Neuron (in vitro differentiated cells): ENCODE results near the gene SLC22A4.

ENCODE experiments used
- H2AFZ ChIP-seq: one replicate; pipeline ENCODE4 v1.6.1; 2013; ENCODE audit warnings: low read depth, mild to moderate bottlenecking, inconsistent platforms, low read length, moderate library complexity
- H3K27me3 ChIP-seq: one replicate; pipeline ENCODE4 v1.6.1; 2013; ENCODE audit warnings: low read length; ENCODE audit not compliant: insufficient read depth
- H3K36me3 ChIP-seq: one replicate; pipeline ENCODE4 v1.6.1; 2013; ENCODE audit warnings: low read length; ENCODE audit not compliant: insufficient read depth
- H3K4me1 ChIP-seq: one replicate; pipeline ENCODE4 v1.6.1; 2013; ENCODE audit warnings: low read length; ENCODE audit not compliant: insufficient read depth
- H3K4me3 ChIP-seq: 2 replicates; pipeline ENCODE4 v1.5.1; 2013; ENCODE audit warnings: mild to moderate bottlenecking, low read length, moderate library complexity
- H3K9me3 ChIP-seq: one replicate; pipeline ENCODE4 v1.6.1; 2013; ENCODE audit warnings: low read length

Gene SLC22A4

DNA sequence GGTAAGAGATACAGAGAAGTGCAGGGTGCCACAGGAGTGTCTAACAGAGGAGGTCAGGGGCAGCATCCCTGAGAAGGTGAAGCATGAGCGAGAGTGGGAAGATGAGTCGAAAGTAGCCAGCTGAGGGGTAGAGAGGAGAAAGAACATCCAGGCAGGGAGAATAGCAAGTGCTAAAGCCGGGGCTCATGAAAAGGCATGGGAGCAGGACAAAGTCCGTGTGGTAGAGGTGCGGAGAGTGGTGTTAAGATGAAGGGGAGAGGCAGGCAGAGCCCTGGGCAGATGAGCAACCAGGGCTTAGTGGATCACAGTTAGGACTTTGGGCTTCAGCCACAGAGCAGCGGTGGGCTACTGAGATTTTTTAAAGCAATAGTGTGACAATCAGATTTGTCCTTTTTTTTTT lies 85.9 kb downstream of the SLC22A4 start:
- Histone ChIP-seq H3K9me3 (no peaks in the 10 kb centered on the region), H3K4me3 (no peak overlapping the region), H3K36me3 (no peaks in the 10 kb centered on the region), H2AFZ (no peak overlapping the region), H3K27me3 (peaks cover 6% of the 10 kb centered on the region), H3K4me1 (no peaks in the 10 kb centered on the region)

DNA sequence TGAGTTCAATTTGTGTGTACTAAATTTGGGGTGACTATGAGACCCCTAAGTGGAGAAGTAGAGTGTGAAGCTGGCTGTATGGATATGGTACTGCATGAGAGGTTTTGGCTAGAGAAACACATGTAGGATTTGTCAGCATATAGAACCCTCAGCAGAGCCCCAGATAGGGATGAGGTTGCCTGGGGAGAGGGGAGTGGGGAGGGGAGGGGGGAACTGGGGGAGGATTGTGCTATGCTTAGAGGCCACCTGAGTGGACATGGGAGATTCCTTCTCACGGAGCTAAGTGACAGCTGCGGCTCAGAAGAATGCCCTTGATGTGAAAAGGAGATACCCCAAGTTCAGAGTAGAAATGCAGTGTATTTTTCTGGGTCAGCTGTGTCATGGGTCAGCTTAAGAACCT lies 86.5 kb downstream of the SLC22A4 start:
- Histone ChIP-seq H3K27me3 (peaks cover 6% of the 10 kb centered on the region), H3K4me3 (no peak overlapping the region), H3K4me1 (no peaks in the 10 kb centered on the region), H3K36me3 (no peaks in the 10 kb centered on the region), H3K9me3 (no peaks in the 10 kb centered on the region), H2AFZ (no peak overlapping the region)

DNA sequence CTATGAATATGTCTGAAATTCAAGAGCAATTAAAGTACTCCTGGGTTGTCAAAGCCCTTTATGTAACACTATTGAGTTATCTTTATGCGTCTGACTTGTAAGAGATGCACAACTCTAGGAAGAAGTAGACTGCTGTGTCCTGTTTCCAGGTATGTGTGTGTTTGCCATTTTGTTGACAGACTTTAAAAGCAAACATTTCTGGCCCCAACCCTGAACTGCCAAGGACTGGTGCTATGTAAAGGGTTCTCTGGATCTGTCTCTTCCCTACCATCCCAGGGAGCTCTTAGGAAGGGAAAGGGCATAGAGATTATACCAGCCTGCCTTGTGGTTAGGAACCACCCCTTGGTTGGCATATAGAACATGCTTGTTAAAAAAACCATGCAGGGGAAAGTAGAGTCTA lies 87.4 kb downstream of the SLC22A4 start:
- Histone ChIP-seq H3K4me3 (no peak overlapping the region), H2AFZ (no peak overlapping the region), H3K4me1 (no peaks in the 10 kb centered on the region), H3K36me3 (no peaks in the 10 kb centered on the region), H3K9me3 (no peaks in the 10 kb centered on the region), H3K27me3 (peaks cover 6% of the 10 kb centered on the region)

DNA sequence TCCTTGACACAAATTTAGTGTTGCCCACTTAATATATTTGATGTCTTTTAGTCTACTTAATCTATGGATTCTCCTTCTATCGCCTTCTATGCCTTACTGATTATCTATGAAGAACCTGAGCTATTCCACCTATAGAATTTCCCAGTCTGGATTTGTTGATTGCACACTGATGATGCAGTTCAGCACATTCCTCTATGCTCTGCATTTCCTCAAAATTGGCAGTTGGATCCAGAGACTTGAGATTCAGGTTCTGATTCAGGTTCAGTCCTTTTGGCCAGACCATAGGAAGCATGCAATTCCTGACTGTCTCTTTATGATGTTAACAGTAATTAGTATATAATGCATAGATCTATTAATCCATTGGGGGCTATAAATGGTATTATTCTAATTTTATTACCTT lies 89.1 kb downstream of the SLC22A4 start:
- Histone ChIP-seq H3K36me3 (no peaks in the 10 kb centered on the region), H3K4me1 (no peaks in the 10 kb centered on the region), H2AFZ (no peak overlapping the region), H3K9me3 (no peaks in the 10 kb centered on the region), H3K4me3 (no peak overlapping the region), H3K27me3 (peaks cover 1% of the 10 kb centered on the region)

DNA sequence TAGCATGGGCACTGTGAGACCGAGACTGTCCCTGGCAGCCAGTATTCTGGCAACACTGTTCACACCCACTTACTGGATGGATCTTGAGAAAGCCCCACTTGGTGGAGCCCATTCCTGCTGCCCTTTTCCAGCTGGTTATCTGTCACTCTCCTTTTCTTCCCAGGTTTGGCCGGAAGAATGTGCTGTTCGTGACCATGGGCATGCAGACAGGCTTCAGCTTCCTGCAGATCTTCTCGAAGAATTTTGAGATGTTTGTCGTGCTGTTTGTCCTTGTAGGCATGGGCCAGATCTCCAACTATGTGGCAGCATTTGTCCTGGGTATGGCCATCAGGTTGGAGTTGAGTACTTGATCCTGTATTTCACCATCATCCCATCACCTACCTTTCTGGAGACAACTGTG lies 89.8 kb downstream of the SLC22A4 start:
- Histone ChIP-seq H3K4me3 (no peak overlapping the region), H3K9me3 (no peaks in the 10 kb centered on the region), H3K4me1 (no peaks in the 10 kb centered on the region), H3K27me3 (no peaks in the 10 kb centered on the region), H3K36me3 (no peaks in the 10 kb centered on the region), H2AFZ (no peak overlapping the region)

DNA sequence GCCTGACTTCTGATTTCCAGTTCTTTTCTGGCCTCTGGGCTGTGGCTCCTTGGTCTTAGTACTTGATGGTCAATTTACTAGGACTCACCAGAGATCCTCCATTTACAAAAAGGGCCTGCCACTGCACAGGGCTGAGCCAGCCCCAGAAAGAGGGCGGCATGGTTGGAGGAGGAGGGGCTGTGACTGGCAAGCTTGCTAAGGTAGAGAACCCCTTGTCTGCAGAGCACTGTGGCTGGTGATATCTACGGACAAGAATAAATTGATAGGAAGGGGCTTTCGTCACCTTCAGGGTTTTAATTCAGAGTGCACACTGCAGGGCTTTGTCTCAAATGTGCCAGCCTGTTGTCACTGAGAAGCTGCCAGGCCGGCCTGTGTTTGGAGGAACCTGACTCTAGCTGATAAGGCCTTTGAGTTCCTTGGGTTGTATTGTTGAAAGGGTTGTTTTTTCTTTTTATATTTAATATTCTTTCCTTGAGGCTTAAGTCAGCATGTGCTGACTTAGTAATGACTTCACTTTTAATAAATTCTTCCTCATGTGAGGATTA lies 90.4 kb downstream of the SLC22A4 start:
- Histone ChIP-seq H3K4me1 (no peaks in the 10 kb centered on the region), H2AFZ (no peak overlapping the region), H3K9me3 (no peaks in the 10 kb centered on the region), H3K27me3 (no peaks in the 10 kb centered on the region), H3K4me3 (no peak overlapping the region), H3K36me3 (no peaks in the 10 kb centered on the region)

DNA sequence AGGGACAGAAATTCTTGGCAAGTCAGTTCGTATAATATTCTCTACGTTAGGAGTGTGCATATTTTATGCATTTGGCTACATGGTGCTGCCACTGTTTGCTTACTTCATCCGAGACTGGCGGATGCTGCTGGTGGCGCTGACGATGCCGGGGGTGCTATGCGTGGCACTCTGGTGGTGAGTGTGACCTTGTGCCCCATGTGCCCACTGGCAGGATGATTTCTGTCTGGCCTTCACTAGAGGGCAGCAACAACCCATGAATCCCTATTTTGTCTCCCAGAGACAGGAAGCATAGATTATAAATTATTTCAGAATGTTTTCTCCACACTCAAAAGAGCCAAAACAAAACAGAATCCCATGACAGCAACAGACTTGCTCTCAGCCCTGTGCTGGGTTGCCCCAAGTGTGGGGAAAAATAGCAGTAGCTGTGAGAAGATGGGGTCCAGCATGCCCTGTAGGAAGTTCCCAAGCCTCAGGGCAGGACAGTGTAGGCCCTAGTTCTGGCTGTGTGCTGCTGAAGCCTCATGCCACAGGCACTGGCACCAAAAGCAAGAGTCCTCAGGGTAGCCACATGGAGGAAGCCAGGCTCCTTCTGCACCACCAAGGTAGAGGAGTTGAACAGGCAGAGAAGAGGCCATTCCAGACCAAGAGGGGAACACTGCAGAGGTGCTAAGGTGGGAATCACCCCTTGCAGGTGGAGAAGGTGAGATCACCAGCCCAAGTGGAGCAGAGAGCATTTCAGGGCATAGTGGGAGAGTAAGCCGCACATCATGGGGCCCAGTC lies 91.3 kb downstream of the SLC22A4 start:
- no peaks in the 10 kb centered on the region for H3K9me3 ChIP-seq
- H3K36me3 ChIP-seq = no peaks in the 10 kb centered on the region
- no peaks in the 10 kb centered on the region for H3K27me3 ChIP-seq
- H3K4me1 ChIP-seq = no peaks in the 10 kb centered on the region
- no peak overlapping the region for H2AFZ ChIP-seq
- H3K4me3 ChIP-seq = no peak overlapping the region

DNA sequence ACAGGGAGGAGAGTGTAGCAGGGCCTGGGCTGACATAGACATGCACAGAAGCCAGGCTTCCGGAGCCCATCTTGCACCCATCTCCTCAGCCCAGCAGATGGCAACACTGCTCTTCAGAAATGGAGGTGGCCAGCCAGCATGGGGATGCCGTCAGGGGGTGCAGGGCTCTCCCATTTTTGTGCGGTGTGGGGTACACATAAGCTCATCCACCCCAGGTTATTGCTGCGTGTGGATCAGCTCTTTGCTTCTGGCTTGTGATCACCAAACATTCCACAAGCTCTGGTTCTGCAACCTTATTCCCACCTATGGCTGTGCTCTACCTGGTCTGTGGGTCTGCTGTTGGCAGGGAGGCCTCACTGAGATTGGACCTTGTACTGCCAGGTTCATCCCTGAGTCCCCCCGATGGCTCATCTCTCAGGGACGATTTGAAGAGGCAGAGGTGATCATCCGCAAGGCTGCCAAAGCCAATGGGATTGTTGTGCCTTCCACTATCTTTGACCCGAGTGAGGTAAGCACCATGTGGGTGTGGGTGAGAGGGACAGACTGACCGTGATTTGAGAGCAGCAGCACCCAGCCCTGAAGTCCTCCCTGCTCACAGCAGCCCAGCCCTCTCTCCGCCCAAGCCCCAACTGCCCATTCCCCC lies 92.6 kb downstream of the SLC22A4 start:
- Histone ChIP-seq H2AFZ (no peak overlapping the region), H3K27me3 (no peaks in the 10 kb centered on the region), H3K4me1 (no peaks in the 10 kb centered on the region), H3K36me3 (no peaks in the 10 kb centered on the region), H3K4me3 (no peak overlapping the region), H3K9me3 (no peaks in the 10 kb centered on the region)

DNA sequence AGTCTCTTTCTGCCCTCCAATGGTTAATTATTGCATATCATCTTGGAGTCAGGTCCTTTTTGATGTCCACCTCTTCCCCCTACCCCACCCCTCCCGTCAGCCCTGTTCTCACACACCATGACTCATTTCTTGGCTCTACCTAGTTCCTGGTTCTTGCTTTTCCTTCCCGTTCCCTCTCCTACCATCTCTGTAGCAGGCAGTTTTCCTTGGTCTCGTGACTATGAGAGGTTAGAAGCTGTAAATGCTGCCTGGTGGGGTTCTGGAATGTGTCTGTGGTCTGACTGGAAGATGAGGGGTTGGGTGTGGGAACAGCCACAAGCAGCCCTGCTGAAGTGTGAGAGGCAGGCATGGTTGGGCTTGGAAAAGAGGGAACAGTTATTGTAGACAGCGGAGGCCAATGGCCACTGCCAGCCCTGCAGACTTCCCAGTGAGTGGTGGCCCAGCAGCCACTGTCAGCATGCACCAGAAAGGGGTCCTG lies 93.5 kb downstream of the SLC22A4 start:
- no peaks in the 10 kb centered on the region for H3K9me3 ChIP-seq
- H3K27me3 ChIP-seq = no peaks in the 10 kb centered on the region
- no peak overlapping the region for H2AFZ ChIP-seq
- no peaks in the 10 kb centered on the region for H3K4me1 ChIP-seq
- no peak overlapping the region for H3K4me3 ChIP-seq
- H3K36me3 ChIP-seq = no peaks in the 10 kb centered on the region

DNA sequence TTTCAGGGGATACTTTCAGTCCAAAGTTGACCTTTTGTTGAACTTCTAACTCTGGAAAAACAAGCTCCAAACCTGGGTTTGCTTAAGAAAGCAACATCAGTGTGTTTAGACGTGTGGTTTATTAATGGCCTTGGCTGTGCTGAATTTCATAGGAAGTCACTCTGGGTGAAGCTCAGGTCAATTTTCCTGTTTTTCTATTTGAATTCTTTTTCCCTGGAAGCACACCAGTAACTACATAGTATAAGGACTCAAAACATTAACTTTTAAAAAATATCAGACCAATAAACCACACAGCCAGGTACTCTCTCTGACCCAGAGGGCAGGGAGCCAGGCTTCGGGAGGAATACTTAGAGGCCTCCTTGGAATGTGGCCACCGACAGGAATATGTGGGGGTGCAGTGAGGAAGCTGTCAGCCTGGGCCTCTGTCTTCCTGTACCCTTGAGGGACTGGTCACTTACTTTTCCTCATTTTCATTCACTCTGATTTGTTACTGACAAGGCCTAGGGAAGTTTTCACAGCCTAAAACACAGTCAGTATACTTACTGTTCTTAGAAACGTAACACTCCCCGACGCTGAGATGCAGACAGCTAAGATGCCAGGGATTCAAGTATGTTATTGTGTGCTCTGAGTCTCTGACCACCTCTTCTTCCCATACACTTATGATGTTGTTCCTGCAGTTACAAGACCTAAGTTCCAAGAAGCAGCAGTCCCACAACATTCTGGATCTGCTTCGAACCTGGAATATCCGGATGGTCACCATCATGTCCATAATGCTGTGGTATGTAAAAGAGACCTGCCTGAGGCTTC lies 94.3 kb downstream of the SLC22A4 start:
- Histone ChIP-seq H3K4me1 (no peaks in the 10 kb centered on the region), H2AFZ (no peak overlapping the region), H3K4me3 (no peak overlapping the region), H3K9me3 (no peaks in the 10 kb centered on the region), H3K27me3 (no peaks in the 10 kb centered on the region), H3K36me3 (no peaks in the 10 kb centered on the region)

DNA sequence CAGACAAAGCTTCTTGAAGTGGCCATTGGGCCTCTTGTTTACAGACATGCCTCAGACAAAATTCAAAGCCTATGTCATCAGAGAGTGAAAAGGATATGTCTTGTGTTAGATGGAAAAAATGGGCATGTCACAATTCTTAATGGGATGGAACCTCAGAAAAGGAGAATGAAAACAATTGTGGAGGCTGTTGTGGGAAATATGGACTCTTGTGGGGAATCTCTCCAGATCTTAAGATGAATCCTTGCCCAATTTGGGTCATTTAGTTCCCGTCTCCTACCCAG lies 94.8 kb downstream of the SLC22A4 start:
- H3K27me3 ChIP-seq = no peaks in the 10 kb centered on the region
- H3K9me3 ChIP-seq = no peaks in the 10 kb centered on the region
- no peak overlapping the region for H2AFZ ChIP-seq
- no peaks in the 10 kb centered on the region for H3K4me1 ChIP-seq
- H3K4me3 ChIP-seq = no peak overlapping the region
- no peaks in the 10 kb centered on the region for H3K36me3 ChIP-seq

DNA sequence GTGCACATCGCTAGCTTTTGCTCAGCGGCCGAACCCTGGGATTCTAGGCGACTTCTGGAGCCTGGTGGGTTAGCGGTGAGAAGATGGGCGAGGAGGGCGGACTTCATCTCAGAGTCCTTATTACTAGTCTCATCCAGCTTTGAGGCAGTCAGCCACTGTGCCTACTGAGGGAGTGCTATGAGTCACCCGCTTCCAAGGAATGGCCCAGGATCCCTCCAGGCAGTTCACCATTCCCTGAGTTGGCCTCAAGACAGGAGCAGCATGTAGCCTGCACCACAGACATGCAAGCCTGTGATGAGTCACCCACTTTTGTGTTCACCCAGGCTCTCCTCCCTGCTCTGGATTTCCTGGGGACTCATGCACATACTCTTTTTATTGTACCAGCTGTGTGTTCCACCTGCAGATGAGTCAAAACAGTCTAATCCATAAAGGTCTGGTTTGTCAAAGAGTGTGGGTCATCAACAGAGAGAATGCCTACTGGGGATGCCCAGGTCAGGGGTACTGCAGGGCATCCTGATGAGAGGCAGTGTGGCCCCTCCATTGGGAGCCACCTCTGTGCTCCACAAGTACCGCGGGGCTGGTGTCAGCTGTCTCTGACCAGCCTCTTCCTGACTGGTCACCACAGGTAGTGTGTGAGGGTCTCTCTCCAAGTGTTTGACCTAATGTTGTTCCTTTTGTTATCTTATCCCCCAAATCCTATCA lies 95.5 kb downstream of the SLC22A4 start:
- H3K27me3 ChIP-seq = no peaks in the 10 kb centered on the region
- no peaks in the 10 kb centered on the region for H3K4me1 ChIP-seq
- no peak overlapping the region for H3K4me3 ChIP-seq
- no peaks in the 10 kb centered on the region for H3K36me3 ChIP-seq
- no peak overlapping the region for H2AFZ ChIP-seq
- no peaks in the 10 kb centered on the region for H3K9me3 ChIP-seq

DNA sequence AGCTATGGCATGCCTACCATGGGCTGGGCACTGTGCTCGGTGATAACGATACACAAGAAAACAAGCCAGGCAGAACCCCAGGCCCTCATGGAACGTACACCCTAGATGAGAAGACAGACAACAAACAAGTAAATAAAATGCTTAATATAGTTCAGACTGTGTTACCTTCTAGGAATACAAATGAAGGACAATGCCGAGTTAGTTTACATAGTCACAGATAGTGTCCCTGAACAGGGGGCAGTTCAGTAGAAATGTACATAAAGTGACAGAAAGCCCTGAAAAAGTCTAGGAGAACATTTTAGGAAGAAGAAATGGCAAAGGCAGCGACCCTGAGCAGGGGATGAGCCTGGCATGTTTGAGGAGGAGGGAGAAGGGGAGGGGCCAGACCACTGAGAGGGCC lies 97.1 kb downstream of the SLC22A4 start:
- no peak overlapping the region for H2AFZ ChIP-seq
- no peaks in the 10 kb centered on the region for H3K4me1 ChIP-seq
- H3K9me3 ChIP-seq = no peaks in the 10 kb centered on the region
- H3K36me3 ChIP-seq = no peaks in the 10 kb centered on the region
- no peak overlapping the region for H3K4me3 ChIP-seq
- H3K27me3 ChIP-seq = no peaks in the 10 kb centered on the region
